Transverse colon (tissue), 4 donors: ENCODE data around the gene CIZ1. TPM values are rescaled to one million over a fixed set of nuclear protein-coding genes. Genes with fewer than 3 reads are reported as not detected.

Experiments
- DNase-seq: peaks from one replicate; pipeline ENCODE4 v3.0.0-alpha.2; 2019
- H3K27ac ChIP-seq, 4 donors: fragments of 200-600 bp; sonication (generic); 2 replicates each; pipeline ENCODE4 v1.5.1; 2016 to 2018; ENCODE audit warnings: inconsistent platforms in 4 of 4
- H3K27me3 ChIP-seq: fragments of 200-600 bp; sonication (generic); 2 replicates; pipeline ENCODE4 v1.5.1; 2017; ENCODE audit warnings: inconsistent platforms
- H3K36me3 ChIP-seq, 4 donors: fragments of 200-600 bp; sonication (generic); 2 replicates each; pipeline ENCODE4 v1.5.1; 2017 to 2019; ENCODE audit warnings: inconsistent platforms in 4 of 4
- H3K4me1 ChIP-seq, 4 donors: fragments of 200-600 bp; sonication (generic); 2 replicates each; pipeline ENCODE4 v1.5.1; 2017 to 2020; ENCODE audit warnings: inconsistent platforms in 4 of 4
- H3K4me3 ChIP-seq, 4 donors: fragments of 200-600 bp; sonication (generic); 1 replicate in 1 of 4; 2 replicates in 3 of 4; pipeline versions ENCODE4 v1.5.1 to v1.6.1; 2017 to 2019; ENCODE audit warnings: inconsistent platforms in 4 of 4
- H3K9me3 ChIP-seq, 2 donors: fragments of 200-600 bp; sonication (generic); 2 replicates each; pipeline ENCODE4 v1.5.1; 2017 to 2019; ENCODE audit warnings: inconsistent platforms in 2 of 2
- CTCF ChIP-seq, 5 experiments: fragments of 200-600 bp in 3 of 5; fragments of 450-650 bp in 2 of 5; sonication (generic) in 3 of 5; IDR thresholded peaks; 1 replicate in 2 of 5; 2 replicates in 3 of 5; pipeline ENCODE4 v1.5.1; 2016 to 2017; ENCODE audit warnings: antibody characterized with exemption in 5 of 5, inconsistent platforms in 3 of 5, mild to moderate bottlenecking in 2 of 5, moderate library complexity in 1 of 5
- EP300 ChIP-seq: sonication (generic); formaldehyde crosslinking; IDR thresholded peaks from one replicate; pipeline ENCODE4 v1.6.1; 2017; ENCODE audit warnings: antibody characterized with exemption, low read depth
- POLR2A ChIP-seq: fragments of 450-650 bp; IDR thresholded peaks from one replicate; pipeline ENCODE4 v1.6.1; 2016; ENCODE audit warnings: antibody characterized with exemption, mild to moderate bottlenecking, moderate library complexity
- POLR2AphosphoS5 ChIP-seq, 3 donors: sonication (generic); formaldehyde crosslinking; IDR thresholded peaks; one replicate each; pipeline ENCODE4 v1.6.1; 2016; ENCODE audit warnings: antibody characterized with exemption in 3 of 3
- WGBS, 2 donors: methylation state at CpG; one replicate each; pipeline ENCODE4 v1.1.5; 2018; ENCODE audit warnings: low coverage in 1 of 2; 5-methylcytosine and 5-hydroxymethylcytosine counted together
- in situ Hi-C, 4 donors: fragments of 200-750 bp; cut with MboI; loops; one replicate each; pipeline versions ENCODE4 v1.15.0 to v1.15.1; 2017; ENCODE audit warnings: low sequenced_read_pairs in 3 of 4, low pct_ligation_motif_present in 1 of 4, low pct_unique_long_range_greater_than_20kb in 1 of 4
- intact Hi-C: fragments of 100-400 bp; cut with DNase I; formaldehyde crosslinking; loops from one replicate; pipeline ENCODE4 v1.15.1; 2023; ENCODE audit warnings: low total_unique reads
- total RNA-seq, 4 donors: library from RNA; depleted of rRNA; stranded (reverse); fragments of >200 nt; gene quantifications; one replicate each; pipeline ENCODE4 v1.1.0, GENCODE V29; 2016

CIZ1 gene
- total RNA-seq, 4 donors from 2014 or later: 59.9 to 211 (median 73.0) TPM

- H3K36me3 ChIP-seq: peaks cover 0 to 28% (median 11%) of the 10 kb centered on the region in 4 donors
- H3K27ac ChIP-seq: no peak overlapping the region
- H3K9me3 ChIP-seq: no peaks in the 10 kb centered on the region
- intact Hi-C loops: no loop called here
- no peak for DNase-seq
- WGBS, 2 donors: 90 to 94% methylated on average over 3 to 6 of the region's 6 CpGs
- peaks cover 0 to 17% (median 11%) of the 10 kb centered on the region in 4 donors for H3K4me1 ChIP-seq
- in situ Hi-C loops: no loop called here
- no peak for TF ChIP-seq POLR2AphosphoS5 (IDR thresholded peaks at IDR 0.05)
- no peak for TF ChIP-seq POLR2A
- TF ChIP-seq EP300: no peak
- no peak for TF ChIP-seq CTCF (IDR thresholded peaks at IDR 0.05)
- no peaks in the 10 kb centered on the region for H3K27me3 ChIP-seq
- H3K4me3 ChIP-seq: no peak overlapping the region
Observed at GRCh38 chr9:128163027-128163515, 28.3 kb downstream of the CIZ1 start.

- intact Hi-C loops: no loop called here
- H3K27ac ChIP-seq: no peak overlapping the region
- WGBS, 2 donors: 80 to 84% methylated on average over 2 to 7 of the region's 10 CpGs
- H3K9me3 ChIP-seq: no peaks in the 10 kb centered on the region
- H3K36me3 ChIP-seq: peaks cover 0 to 22% (median 8%) of the 10 kb centered on the region in 4 donors
- H3K4me3 ChIP-seq: no peak overlapping the region
- TF ChIP-seq POLR2A (no peak), POLR2AphosphoS5 (IDR thresholded peaks at IDR 0.05) (no peak), CTCF (IDR thresholded peaks at IDR 0.05) (no peak), EP300 (no peak)
- H3K27me3 ChIP-seq: no peaks in the 10 kb centered on the region
- in situ Hi-C loops: no loop called here
- DNase-seq: no peak
- H3K4me1 ChIP-seq: peaks cover 0 to 17% (median 11%) of the 10 kb centered on the region in 4 donors
Observed at GRCh38 chr9:128162215-128163026, 29.0 kb downstream of the CIZ1 start.

GRCh38 chr9:128161215-128161902 is 30.0 kb downstream of the CIZ1 start:
- peaks cover 0 to 17% (median 11%) of the 10 kb centered on the region in 4 donors for H3K4me1 ChIP-seq
- H3K27ac ChIP-seq: no peak overlapping the region
- 86 to 88% methylated on average over 8 to 13 of the region's 13 CpGs for WGBS, 2 donors
- in situ Hi-C loops (no loop called here), intact Hi-C loops (no loop called here)
- H3K27me3 ChIP-seq: no peaks in the 10 kb centered on the region
- H3K9me3 ChIP-seq: no peaks in the 10 kb centered on the region
- DNase-seq: no peak
- no peak overlapping the region for H3K4me3 ChIP-seq
- TF ChIP-seq POLR2AphosphoS5 (IDR thresholded peaks at IDR 0.05) (no peak), POLR2A (no peak), CTCF (IDR thresholded peaks at IDR 0.05) (no peak), EP300 (no peak)
- H3K36me3 ChIP-seq: peaks cover 0 to 11% (median 3%) of the 10 kb centered on the region in 4 donors

- intact Hi-C loops: no loop called here
- Histone ChIP-seq H3K36me3 (peaks cover 0 to 7% (median 2%) of the 10 kb centered on the region in 4 donors), H3K4me3 (peak overlapping the region; percentile 55 to 77 (median 72)), H3K4me1 (peaks cover 0 to 17% (median 11%) of the 10 kb centered on the region in 4 donors), H3K9me3 (no peaks in the 10 kb centered on the region), H3K27ac (peak overlapping the region; percentile 81 to 87 (median 82)), H3K27me3 (no peaks in the 10 kb centered on the region)
- DNase-seq: peak; percentile 28
- WGBS, 2 donors: 0% methylated on average over 1 to 23 of the region's 23 CpGs
- no peak for TF ChIP-seq POLR2A
- TF ChIP-seq POLR2AphosphoS5 (IDR thresholded peaks at IDR 0.05): no peak
- TF ChIP-seq EP300: no peak
- TF ChIP-seq CTCF (IDR thresholded peaks at IDR 0.05): no peak
- in situ Hi-C loops: no loop called here
Observed at GRCh38 chr9:128160603-128160987, 30.8 kb downstream of the CIZ1 start.
